RPMI7951 (cell line): Measurements from ENCODE around the gene TM4SF1. TPM values are rescaled to one million over a fixed set of nuclear protein-coding genes. Genes with fewer than 3 reads are reported as not detected.

Experiments
- DNase-seq: peaks from one replicate; pipeline ENCODE4 v3.0.0-alpha.2; 2012; ENCODE audit warnings: low read depth
- total RNA-seq: library from RNA; depleted of rRNA; stranded (reverse); fragments of >200 nt; shearing (Covaris generic); gene quantifications from 2 replicates; pipeline ENCODE4 v1.2.3, GENCODE V29; 2014

Gene TM4SF1
- total RNA-seq, 1 experiment from 2014 or later = 94.1 TPM

DNA sequence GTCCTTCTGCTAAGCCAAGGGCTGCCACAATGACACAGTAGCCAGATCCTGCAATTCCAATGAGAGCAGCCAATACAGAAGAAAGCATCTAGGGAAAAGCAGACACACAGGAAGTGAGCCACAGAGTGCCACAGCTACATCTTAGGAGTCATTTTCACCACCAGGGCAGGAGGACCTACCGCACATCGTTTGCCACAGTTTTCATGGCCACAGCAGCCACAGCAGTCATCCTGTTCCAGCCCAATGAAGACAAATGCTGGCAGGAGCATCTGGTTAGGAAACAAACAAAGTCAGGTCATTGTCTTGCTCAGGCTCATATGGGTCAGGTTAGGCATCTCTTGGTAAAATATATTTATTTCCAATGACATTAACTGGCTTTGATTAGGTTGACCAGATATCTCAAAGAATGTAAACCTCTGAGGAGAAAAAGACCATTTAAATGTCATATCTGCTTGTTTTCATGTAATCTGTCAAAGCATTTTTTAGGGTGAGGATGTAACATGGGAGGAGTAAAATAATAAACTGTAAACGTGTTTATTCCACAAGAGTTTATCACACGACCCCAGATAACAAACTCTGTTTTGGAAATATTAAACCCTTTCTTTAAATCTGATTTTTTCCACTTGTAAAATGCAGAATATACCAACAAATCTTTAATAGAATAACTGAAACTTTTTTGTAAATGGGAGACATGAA, 1.8 kb downstream of the TM4SF1 start:
- no peak for DNase-seq

DNA sequence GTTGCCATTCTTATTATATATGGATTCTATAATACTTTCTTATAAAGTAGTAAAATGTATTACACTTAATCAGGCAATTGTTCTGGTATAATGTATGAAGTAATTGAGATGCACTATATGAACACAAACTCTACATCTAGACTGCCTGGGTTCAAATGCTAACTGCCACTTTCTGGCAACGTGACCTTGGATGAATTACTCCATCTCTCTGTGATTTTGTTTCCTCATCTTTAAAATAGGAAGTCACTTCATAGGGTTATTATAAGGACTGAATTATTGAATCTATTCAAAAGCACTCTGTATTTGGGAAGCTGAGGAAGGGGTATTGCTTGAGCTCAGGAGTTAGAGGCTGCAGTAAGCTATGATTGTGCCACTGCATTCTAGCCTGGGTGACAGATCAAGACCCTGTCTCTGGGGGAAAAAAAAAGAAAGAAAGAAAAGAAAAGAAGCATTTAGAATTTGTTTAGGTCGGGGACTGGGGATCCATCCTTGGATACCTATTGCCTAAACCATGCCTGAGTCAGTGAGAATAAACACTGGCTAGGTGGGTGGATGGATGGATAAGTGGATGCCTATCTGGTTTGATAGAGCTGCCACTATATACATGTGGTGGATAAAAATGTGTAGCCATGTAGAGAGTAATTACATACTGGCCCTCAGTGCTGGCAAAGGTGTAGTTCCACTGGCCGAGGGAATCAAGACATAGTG, 2.5 kb downstream of the TM4SF1 start:
- no peak for DNase-seq

DNA sequence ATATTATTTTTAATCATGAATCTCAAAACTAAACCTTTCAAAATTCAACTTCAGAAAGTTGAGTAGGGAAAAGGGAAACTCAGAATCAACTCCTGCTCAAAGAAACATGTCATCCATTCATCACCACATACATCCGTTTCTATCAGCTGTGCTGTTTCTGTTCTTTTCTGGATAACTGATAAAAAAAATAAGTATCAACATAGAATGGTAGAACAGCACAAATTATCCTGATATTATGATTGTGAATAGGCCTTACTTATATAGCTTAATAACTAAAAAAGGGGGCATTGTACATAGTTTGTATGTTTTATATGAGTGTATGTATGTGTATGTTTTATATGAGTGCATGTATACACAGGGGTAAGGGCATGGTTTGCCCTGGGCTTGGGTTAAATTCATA, 3.1 kb downstream of the TM4SF1 start:
- no peak for DNase-seq

DNA sequence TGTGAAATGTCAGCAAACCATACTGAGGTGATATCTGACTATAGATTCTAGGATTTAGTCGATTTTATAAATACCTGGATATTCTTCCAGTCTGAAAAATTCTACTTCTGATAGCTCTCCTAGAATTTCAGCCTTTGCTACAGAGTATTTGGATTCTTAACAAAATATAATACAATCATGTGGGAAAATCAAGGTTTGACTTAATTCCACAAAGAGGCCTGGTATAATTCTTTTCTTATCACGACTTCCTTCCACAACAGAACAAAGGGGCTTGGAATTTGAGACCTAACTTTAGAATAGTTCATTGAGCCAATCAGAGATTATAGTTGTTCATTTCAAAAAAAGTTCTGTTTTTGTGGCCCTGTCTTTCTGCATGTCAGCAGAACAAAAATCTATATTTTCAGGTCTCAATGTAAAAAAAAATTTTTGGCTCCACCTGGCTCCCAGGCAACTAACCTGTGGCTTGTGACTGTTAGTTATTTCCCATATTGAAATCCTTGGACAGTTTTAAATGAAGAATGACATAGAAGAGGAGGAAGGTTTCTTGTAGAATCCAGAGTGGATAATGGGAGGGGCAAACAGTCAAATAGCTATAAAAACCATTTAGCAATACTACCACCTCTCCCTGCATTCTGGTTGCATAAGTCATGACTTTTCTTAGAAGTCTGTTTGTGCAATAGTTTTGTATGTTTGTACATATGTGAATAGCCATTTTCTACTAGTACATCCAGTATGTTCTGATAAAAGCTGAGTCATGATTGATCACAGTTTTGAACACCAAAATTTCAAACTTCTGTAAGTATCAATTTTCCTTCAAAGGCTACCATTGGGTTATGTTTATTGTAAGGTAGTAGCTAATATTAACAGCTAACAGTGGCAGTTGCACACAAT, 4.0 kb downstream of the TM4SF1 start:
- DNase-seq = no peak

DNA sequence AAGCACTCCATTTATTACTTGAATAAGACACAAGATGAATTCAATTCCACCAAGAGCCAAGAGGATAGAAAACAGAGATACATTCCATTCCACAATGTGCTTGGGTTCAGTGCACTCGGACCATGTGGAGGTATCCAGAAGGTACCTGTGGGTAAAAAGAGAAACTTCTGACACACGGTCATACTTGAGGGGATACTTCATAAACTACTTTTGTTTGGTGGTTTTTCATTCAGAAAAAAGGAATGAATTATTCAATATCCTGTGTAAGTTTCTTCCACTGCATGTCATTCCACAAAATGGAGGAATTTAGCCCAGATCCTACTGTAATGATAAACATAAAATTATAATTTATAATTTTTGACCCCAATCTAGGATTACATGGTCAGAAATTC, 5.7 kb downstream of the TM4SF1 start:
- DNase-seq = no peak

DNA sequence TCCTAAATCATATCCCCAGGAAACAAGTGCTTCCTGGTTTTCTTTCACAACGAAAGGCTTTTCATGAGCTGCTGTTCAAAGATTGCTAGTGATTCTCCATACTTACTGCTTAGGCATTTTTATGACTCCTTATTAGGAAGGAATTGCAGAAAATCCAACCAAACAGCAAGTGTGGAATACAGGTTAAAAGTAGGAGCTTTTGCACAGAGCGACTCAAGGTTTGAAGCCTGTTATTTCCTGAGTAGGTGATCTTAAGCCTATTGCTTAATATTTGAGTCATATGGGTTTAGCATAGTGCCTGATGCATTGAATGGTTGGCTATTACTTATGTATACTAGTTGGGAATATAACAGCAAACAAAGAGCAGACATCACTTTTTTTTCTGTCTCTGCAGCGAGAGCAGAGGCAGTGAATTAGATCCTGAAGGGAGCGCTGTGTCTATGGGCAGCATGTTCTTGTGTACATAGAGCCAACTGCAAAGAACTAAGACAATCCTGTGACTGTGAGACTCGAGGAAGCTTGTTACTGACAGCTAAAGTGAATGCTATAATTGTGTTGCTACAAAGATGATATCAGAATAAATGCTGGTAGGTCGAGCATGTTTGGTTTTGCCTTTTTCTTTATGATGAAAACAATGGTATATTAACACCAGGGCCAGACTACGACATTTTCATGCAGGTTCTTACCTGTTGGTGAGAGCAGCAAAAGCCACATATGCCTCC, 6.3 kb downstream of the TM4SF1 start:
- DNase-seq = no peak

DNA sequence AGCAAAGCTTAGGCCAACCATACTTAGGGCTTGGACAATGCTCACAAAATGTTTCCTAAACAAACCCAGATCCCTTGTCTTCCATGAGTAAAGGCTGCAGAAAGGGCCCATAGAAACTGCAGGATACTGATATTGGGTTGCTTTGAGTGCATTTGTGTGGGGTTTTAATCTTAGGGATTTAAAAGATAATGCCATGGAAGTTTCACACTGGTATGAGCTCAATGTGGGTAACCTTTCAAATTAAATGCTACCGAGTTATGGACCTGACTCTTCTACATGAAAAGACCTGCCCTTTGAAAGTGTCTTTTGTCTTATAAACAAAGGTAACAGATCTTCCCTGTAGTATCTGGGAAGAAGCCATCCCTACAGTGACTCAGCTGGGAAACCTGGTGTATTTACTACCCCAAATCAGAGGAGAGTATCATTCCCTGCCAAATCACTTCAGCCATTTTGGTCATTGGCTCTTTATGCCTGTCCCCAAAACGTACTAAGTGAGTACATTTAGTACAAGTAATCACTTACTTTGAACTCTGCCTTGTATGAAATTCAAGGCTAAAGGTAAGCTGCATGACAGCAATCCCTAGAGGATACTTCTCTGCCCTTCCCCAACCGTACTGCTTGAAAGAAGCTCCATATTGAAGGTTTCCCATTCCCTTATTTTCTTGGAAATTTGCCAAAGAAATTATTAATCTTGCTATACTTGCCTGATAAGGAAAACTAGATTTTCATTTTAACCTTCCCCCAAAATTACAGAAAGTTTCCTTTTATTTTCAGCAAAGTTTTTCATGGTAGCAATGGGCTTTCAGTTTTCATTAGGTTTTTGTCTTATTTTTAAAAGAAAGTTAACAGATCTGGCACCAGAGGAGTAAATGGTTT, 7.2 kb downstream of the TM4SF1 start:
- no peak for DNase-seq

DNA sequence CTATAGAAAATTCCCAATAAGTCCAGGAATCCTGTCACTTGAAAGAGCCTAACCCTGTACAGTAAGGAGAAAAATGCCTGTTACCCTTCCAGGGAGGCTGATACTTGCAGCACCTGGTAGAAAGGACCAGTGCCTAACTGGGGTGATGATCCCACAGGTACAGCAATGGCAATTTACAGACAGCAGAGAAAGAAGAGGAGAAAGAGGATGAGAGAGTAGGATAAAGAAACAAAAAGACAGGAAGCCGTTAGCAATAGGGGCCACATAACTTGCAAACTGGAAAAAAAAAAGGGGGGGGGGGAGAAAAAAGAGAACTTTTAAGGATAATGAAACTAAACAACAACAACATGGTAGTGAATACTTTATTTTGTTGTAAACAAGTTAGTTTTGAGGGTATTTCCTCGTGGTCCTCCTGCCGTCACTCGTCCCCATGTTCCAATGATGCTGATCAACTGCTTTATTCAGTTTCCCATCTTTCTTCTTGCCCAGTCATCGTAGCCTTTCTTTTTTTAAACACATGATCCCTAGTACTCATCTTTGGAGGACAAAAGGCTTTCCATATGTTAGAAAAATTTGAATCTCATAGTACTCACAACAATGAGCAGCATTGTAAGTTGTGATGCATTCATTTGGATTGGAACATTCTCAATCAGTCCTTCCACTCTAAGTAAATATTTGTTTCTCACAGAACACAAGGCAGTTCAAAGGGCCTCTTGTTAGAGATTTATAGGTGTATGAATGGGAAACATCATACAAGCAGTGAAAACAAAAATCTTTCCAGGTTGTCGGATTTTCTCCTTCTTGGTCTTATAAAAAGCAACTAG, 8.6 kb downstream of the TM4SF1 start:
- no peak for DNase-seq

DNA sequence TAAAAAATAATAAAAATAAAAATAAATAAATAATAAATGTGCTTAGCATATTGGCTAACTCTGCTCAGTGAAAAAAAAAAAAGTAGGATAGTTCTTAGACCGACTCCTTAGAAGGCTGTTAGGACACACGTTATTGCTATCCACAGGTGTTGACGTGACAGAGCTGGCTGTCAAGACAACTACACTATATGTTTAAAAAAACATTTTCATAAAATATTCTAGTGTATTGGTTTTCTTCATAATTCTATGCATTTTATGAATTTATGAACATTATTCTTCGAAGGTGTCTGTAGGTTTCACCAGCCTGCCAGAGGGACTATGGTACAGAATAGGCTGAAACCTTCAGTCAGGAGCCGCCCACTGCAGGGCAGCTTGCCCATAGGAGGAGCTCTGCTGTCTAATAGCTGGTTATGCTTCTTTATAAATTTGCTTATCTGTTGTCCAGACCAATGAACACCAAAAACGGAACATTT, 9.2 kb downstream of the TM4SF1 start:
- DNase-seq = no peak

DNA sequence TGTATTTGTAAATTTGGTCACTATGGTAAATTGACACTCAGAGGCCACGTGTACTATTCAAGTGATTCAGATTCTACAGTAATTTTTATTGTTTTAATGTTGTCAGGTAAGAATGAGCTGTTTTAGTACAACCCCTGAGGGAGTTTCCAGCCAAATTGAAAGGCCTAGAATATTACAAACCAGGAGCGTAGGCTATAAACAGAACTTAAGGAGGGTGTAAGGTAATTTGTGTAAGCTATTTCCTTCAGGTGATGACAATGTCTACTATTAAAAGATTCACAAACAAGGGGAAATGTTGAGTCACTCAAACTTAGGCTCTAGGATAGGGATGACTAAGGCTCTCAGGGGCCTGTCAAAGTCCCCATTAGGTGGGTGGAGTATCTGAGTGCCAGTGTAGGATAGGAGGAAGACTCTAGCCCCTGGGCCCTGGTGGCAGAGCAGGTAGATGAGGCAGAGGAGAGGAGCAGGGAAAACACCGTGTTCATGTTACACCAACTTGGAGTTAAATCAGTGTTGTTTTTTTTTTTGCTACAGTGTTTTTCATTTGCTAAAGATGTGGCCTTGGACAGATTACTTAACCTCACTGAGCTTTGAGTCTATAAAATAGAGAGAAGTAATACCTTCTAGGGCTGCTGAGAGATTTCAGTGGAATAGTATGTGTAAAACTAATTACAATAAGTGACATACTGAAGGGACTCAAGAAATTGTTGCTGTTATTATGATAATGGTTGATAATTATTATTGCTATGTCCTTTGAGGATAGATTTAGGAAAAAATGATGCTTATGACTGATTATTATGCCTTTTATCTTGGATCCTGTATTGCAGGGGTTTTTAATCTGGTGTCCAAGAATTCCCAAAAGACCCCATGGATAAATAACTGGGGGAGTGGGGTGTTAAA, 10.3 kb downstream of the TM4SF1 start:
- peak; percentile 70 for DNase-seq

DNA sequence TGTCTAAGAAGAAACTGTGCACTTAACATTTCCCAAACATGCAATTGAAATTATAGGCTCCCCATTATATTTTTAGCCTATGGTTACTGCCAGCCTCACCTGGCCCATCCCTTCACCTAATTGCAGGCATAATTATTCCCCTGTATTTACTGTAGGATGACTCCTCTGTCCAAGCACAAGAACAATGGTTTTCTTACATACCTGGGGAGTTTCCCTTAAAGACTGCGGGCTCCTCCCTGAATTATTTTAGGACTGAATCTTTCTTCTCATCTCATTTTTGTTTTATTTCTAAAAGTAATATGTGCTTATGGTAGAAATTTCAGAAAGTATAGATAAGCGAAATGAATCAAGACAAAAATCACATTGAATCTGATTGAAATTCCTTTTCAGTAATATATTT, 11.4 kb downstream of the TM4SF1 start:
- no peak for DNase-seq

DNA sequence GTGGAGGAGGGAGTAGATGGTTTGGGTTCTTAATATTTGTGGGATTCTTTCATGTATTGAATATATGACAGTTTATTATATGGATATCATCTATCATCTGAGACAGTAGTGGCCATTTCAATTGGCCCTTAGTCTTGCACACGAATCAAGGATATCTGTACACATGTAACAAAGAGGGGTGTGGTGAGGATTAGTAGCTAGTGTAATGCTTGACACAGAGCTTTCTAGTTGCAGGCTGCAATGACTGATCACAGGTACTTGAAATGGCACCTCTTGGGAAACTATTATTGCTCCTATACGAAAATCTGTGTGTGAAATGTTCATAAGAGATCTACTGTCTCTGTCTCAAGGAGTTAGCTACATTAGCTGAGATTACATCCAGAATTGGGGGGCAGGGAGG, 12.8 kb downstream of the TM4SF1 start:
- DNase-seq = no peak

DNA sequence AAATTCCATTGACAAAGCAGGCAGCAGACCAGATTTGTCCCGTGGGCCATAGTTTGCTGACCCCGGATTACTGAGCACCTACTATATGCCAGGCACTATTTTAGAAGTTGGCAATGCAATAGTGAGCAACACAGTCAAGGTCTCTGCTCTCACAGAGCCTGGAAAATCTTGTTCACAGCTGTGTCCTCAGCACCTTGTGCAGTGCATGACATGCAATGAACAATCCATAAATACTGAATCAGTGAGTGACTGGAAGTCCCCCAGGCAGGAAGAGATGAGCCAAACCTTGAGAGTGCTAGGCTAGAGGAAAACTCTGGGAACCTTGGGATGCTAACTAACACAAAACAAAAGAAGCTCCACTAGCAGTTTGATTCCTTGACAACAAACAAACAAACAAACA, 14.4 kb downstream of the TM4SF1 start:
- DNase-seq = peak; percentile 62

DNA sequence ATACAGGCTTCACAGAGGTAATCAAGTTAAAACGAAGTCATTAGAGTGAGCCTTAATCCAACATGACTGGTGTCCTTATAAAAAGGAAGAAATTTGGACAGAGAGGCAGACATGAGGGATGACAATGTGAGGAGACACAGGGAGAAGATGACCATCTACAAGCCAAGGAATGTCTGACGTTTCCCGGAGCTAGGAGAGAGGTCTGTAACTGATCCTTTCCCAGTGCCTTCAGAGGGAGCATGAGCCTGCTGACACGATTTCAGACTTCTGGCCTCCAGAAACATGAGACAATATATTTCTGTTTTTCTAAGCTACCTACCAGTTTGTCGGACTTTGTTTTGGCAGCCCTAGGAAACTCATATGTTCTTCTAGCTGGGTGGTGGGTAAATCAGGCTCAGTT, 15.1 kb downstream of the TM4SF1 start:
- no peak for DNase-seq

DNA sequence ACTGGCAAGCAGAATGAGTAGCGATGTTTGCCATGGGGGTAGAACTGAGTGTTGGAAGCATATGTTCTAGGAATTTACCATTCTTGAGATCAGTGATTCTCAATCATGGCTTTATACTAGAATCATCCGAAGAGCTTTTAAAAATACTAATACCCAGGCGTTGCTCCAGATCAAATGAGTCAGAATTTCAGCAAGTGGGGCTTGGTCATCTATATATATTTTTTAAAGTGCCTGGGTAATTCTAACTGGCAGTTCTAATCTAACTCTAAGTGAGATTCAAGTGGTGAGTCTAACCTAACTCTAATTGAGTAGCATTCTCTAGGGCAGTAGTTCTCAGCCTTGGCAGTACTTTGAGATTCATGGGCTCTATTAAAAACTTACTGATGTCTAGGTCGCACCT, 20.8 kb downstream of the TM4SF1 start:
- no peak for DNase-seq

DNA sequence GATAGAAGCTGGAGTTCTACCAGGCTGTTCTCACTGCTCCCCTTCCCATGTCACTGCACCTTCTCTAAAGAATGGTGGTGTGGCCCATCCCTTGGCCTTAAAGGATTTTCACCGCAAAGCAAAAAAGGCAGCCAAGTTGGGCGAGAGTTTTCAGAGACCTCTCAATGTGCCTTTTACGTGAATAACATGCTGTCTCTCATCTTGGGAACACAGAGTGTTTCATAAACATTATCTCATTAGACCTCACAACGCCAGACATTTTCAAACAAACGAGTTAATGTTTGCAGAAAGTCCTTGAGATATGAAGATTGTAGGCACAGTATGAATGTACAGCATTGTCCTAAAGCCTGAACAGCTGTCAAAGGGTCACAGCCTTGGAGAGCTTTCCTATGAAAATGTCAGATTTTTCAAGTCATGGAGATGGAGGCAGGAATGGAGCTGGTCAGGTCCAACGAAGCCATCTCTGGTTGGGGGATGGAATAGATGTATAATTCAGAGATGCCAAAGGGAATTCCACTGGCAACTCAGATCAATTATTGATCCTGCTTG, 21.3 kb downstream of the TM4SF1 start:
- DNase-seq = no peak

DNA sequence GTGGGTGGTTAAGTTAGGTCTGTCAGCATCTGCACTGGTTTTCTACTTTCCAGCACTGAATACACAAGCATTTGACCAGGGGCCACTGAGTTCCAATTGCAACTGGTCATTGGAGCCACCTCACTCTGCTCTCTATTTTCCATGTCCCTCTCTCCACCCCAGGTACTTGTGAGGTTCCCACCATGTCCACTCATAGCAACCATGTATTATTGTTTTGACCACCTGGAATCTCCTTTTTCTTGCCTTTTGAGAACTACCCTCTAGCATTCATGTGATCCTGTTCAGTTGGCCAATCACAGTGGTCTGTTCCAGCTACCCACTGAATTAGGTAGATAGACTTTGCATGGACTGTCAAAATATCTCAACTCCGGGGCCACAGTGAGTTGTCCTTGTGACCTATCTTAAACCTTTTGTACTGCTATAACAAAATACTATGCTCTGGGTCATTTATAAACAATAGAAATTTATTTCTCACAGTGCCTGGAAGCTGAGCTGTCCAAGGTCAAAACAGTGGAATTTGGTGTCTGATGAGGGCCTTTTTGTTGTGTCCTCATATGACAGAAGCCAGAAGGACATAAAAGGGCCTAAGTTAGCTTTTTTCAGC, 23.8 kb downstream of the TM4SF1 start:
- no peak for DNase-seq

DNA sequence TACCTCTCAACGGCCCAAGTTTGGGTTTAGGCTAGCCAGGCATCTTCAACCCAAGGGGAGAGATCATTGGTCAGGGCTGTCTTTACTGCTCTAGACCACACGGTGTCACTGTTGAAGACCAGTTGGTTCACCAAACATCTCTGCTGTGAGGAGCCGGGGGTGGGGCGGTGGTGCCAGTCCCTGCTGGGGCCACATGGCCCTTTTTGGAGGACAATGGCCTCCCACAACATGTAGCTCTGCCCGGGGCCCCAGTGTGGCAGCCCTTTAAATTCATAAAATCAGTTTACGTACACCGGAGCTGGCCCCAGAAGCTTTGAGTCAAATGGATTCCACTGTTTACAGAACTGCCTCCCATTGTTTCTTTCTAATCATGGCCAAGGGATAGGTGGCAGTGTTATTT, 24.9 kb downstream of the TM4SF1 start:
- DNase-seq = peak; percentile 79
